GM12878 (cell line): ENCODE measurements around the gene UGT1A8. TPM values are rescaled to one million over a fixed set of nuclear protein-coding genes. Genes with fewer than 3 reads are reported as not detected.

Experiments used
- BMI1 ChIP-seq: fragments of 450-650 bp; IDR thresholded peaks from 2 replicates; pipeline ENCODE4 v1.6.1; 2016; ENCODE audit warnings: mild to moderate bottlenecking, moderate library complexity, borderline replicate concordance
- E2F4 ChIP-seq: IDR thresholded peaks from 2 replicates; pipeline ENCODE4 v1.6.1; 2012; ENCODE audit warnings: low read depth, low read length, improper control_type of control experiment
- EED ChIP-seq: sonication (generic); IDR thresholded peaks from 2 replicates; pipeline ENCODE4 v1.6.1; 2016; ENCODE audit warnings: antibody characterized with exemption, low read depth
- FOS ChIP-seq: IDR thresholded peaks from 3 replicates; pipeline ENCODE4 v1.6.1; 2011; ENCODE audit warnings: borderline replicate concordance; ENCODE audit not compliant: insufficient read length; ENCODE audit errors: extremely low read depth
- HSF1 ChIP-seq: fragments of 150-350 bp; IDR thresholded peaks from 2 replicates; pipeline ENCODE4 v1.6.1; 2014; ENCODE audit warnings: mild to moderate bottlenecking, low read depth, low read length
- IRF4 ChIP-seq: IDR thresholded peaks from 2 replicates; pipeline ENCODE4 v1.6.1; 2011; ENCODE audit warnings: low read depth, low read length
- KAT2A ChIP-seq: conservative IDR thresholded peaks from 2 replicates; pipeline ENCODE4 v1.6.1; 2011; ENCODE audit warnings: low read depth, low read length; ENCODE audit not compliant: control insufficient read depth
- POU2F2 ChIP-seq: IDR thresholded peaks from 3 replicates; pipeline ENCODE4 v1.6.1; 2011; ENCODE audit warnings: low read depth, mild to moderate bottlenecking, low read length, borderline replicate concordance
- PRDM15 ChIP-seq: fragments of 450-650 bp; formaldehyde crosslinking; IDR thresholded peaks from 2 replicates; pipeline ENCODE4 v1.4.0; 2020; ENCODE audit warnings: mild to moderate bottlenecking, moderate library complexity
- RELB ChIP-seq: fragments of 450-650 bp; IDR thresholded peaks from 2 replicates; pipeline ENCODE4 v1.6.1; 2017; ENCODE audit warnings: low read depth, mild to moderate bottlenecking, moderate library complexity
- RUNX3 ChIP-seq: IDR thresholded peaks from 2 replicates; pipeline ENCODE4 v1.6.1; 2012; ENCODE audit warnings: low read length, inconsistent platforms
- ZBED1 ChIP-seq: IDR thresholded peaks from 2 replicates; pipeline ENCODE4 v1.6.1; 2016; ENCODE audit warnings: borderline replicate concordance
- ZBTB40 ChIP-seq: fragments of 450-650 bp; IDR thresholded peaks from 2 replicates; pipeline ENCODE4 v1.6.1; 2016; ENCODE audit warnings: mild to moderate bottlenecking, moderate library complexity, borderline replicate concordance
- ZNF687 ChIP-seq: fragments of 450-650 bp; IDR thresholded peaks from 2 replicates; pipeline ENCODE4 v1.6.1; 2017; ENCODE audit warnings: mild to moderate bottlenecking, moderate library complexity
- polyA plus RNA-seq, 11 experiments: library from polyadenylated mRNA; depleted of rRNA in 4 of 11; unstranded in 6 of 11; stranded (reverse) in 5 of 11; fragments of >200 nt; fragmentation: Nextera tagmentation in 4 of 11; fragmentation: Illumina TruSeq in 1 of 11; extraction: Ambion mirVana in 4 of 11; extraction: Trizol in 1 of 11; gene quantifications; 1 replicate in 1 of 11; 2 replicates in 10 of 11; pipeline versions ENCODE4 v1.2.1 to v1.2.3, GENCODE V29; 2011 to 2016; ENCODE audit warnings: inconsistent platforms in 2 of 11, missing spikeins in 2 of 11, low read depth in 1 of 11
- total RNA-seq, 4 experiments: library from RNA; depleted of rRNA in 3 of 4; stranded (reverse); fragments of >200 nt in 3 of 4; fragmentation: Illumina TruSeq in 1 of 4; extraction: Trizol in 1 of 4; gene quantifications; 2 replicates each; pipeline versions ENCODE4 v1.2.1 to v1.2.3, GENCODE V29; 2013 to 2021

Gene UGT1A8
- total and polyA plus RNA-seq, 10 of the 15 experiments (the other 5 are each of a cell fraction or from before 2014, with no cell fraction given), result not detected

- TF ChIP-seq POU2F2 (no peak), KAT2A (no peak), IRF4 (peak; percentile 53; the same call in 1 of the 2 replicates), ZBED1 (no peak), EED (no peak), RUNX3 (peak; percentile 93), FOS (no peak), HSF1 (no peak), E2F4 (no peak), ZNF687 (no peak), PRDM15 (no peak), BMI1 (no peak), RELB (no peak), ZBTB40 (no peak)
Observed at GRCh38 chr2:233593201-233593600, 24.2 kb upstream of the UGT1A8 start (continued).
